Mesothelial cell of epicardium (in vitro differentiated cells): ENCODE measurements around the gene PRAF2. TPM values are rescaled to one million over a fixed set of nuclear protein-coding genes. Genes with fewer than 3 reads are reported as not detected.

ENCODE experiments used
- DNase-seq, 2 experiments: peaks; one replicate each; pipeline ENCODE4 v3.0.0; 2021; ENCODE audit warnings: low spot score in 2 of 2; ENCODE audit not compliant: unreplicated experiment in 2 of 2
- H3K27ac Mint-ChIP-seq: 2 replicates; pipeline ENCODE4 v1.8.0; 2021; ENCODE audit warnings: mixed read lengths
- H3K27me3 Mint-ChIP-seq: 2 replicates; pipeline ENCODE4 v1.8.0; 2021; ENCODE audit warnings: low read depth, mixed read lengths
- H3K36me3 Mint-ChIP-seq: 2 replicates; pipeline ENCODE4 v1.8.0; 2021; ENCODE audit warnings: mixed read lengths
- H3K4me1 Mint-ChIP-seq: 2 replicates; pipeline ENCODE4 v1.8.0; 2021; ENCODE audit warnings: mixed read lengths
- H3K4me3 Mint-ChIP-seq: 2 replicates; pipeline ENCODE4 v1.8.0; 2021; ENCODE audit warnings: mild to moderate bottlenecking, moderate library complexity, mixed read lengths
- H3K9me3 Mint-ChIP-seq: 2 replicates; pipeline ENCODE4 v1.8.0; 2021; ENCODE audit warnings: mixed read lengths
- total RNA-seq: library from RNA; stranded (reverse); gene quantifications from 3 replicates; pipeline ENCODE4 v1.2.1, GENCODE V29; 2021
- TF ChIP-seq, protein P1 (sequence below): fragments of 200-600 bp; sonication (generic); IDR thresholded peaks from one replicate; pipeline ENCODE4 v1.5.0; 2021; ENCODE audit warnings: antibody characterized with exemption; ENCODE audit not compliant: unreplicated experiment

PRAF2 gene
- total RNA-seq, 1 donor from 2014 or later = 31.7 TPM

DNA sequence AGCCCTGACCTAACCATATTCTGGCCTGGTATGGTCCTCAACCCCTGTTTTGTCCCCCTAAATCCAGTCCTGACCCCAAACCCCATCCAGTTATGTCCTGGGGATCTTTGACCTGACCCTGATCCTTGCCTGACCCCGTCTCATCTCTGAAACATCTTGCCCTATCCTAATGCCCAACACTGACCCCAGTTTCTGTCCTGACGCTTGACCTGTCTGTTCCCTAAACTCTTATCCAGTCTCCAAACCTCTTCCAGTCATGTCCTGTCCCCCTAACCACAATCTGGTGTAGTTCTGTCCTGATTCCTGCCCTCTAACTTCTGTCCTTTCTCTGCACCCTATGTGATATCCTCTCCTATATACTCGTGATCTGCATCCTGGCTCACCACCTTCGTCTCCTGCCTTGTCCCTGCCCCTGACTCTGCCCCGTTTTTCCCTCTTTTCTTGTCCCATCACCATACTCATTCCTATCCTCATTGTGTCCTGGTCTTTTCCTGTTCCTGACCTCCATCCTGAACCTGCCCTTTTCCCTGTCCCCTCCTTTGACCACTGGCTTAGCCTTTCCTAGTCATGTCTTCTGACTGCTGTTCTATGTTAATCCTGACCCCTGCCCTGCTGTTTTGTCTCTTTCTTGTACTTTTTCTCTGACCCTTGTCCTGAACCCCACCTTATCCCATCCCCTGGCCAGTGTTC lies 19.6 kb downstream of the PRAF2 start:
- no peaks in the 10 kb centered on the region for H3K27me3 Mint-ChIP-seq
- DNase-seq = no peak
- H3K9me3 Mint-ChIP-seq = peaks cover 18% of the 10 kb centered on the region
- H3K36me3 Mint-ChIP-seq = no peaks in the 10 kb centered on the region
- TF ChIP-seq, protein P1, sequence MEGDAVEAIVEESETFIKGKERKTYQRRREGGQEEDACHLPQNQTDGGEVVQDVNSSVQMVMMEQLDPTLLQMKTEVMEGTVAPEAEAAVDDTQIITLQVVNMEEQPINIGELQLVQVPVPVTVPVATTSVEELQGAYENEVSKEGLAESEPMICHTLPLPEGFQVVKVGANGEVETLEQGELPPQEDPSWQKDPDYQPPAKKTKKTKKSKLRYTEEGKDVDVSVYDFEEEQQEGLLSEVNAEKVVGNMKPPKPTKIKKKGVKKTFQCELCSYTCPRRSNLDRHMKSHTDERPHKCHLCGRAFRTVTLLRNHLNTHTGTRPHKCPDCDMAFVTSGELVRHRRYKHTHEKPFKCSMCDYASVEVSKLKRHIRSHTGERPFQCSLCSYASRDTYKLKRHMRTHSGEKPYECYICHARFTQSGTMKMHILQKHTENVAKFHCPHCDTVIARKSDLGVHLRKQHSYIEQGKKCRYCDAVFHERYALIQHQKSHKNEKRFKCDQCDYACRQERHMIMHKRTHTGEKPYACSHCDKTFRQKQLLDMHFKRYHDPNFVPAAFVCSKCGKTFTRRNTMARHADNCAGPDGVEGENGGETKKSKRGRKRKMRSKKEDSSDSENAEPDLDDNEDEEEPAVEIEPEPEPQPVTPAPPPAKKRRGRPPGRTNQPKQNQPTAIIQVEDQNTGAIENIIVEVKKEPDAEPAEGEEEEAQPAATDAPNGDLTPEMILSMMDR = no peak
- H3K27ac Mint-ChIP-seq = peak overlapping the region; percentile 80
- peaks cover 25% of the 10 kb centered on the region for H3K4me1 Mint-ChIP-seq
- H3K4me3 Mint-ChIP-seq = peak overlapping the region; percentile 70

- TF ChIP-seq, protein P1 = no peak
- H3K9me3 Mint-ChIP-seq = peaks cover 18% of the 10 kb centered on the region
- peak overlapping the region; percentile 80 for H3K27ac Mint-ChIP-seq
- peak overlapping the region; percentile 70 for H3K4me3 Mint-ChIP-seq
- H3K27me3 Mint-ChIP-seq = no peaks in the 10 kb centered on the region
- DNase-seq = peak; percentile 60 to 75
- H3K36me3 Mint-ChIP-seq = no peaks in the 10 kb centered on the region
- H3K4me1 Mint-ChIP-seq = peaks cover 25% of the 10 kb centered on the region
These were observed 20.4 kb downstream of the PRAF2 start for GRCh38 chrX:49053223-49054072.

DNA sequence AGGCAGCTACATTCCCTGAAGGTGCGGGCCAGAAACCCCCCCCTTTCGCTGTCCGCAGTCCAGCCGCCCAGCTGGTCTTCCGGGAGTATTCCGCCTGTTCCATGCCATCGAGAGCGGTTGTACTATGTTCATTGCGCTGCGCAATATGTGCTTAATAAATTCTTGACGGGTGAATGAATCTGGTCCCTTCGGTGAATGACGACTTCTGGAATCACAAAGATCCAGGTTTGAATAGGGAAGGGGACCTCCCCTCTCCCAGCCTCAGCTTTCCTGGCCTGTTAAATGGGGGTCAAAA lies 29.9 kb downstream of the PRAF2 start:
- H3K27me3 Mint-ChIP-seq = no peaks in the 10 kb centered on the region
- TF ChIP-seq, protein P1 = no peak
- peaks cover 2% of the 10 kb centered on the region for H3K36me3 Mint-ChIP-seq
- DNase-seq = no peak
- H3K27ac Mint-ChIP-seq = peak overlapping the region; percentile 91
- peaks cover 8% of the 10 kb centered on the region for H3K9me3 Mint-ChIP-seq
- H3K4me1 Mint-ChIP-seq = peaks cover 31% of the 10 kb centered on the region
- H3K4me3 Mint-ChIP-seq = peak overlapping the region; percentile 90

DNA sequence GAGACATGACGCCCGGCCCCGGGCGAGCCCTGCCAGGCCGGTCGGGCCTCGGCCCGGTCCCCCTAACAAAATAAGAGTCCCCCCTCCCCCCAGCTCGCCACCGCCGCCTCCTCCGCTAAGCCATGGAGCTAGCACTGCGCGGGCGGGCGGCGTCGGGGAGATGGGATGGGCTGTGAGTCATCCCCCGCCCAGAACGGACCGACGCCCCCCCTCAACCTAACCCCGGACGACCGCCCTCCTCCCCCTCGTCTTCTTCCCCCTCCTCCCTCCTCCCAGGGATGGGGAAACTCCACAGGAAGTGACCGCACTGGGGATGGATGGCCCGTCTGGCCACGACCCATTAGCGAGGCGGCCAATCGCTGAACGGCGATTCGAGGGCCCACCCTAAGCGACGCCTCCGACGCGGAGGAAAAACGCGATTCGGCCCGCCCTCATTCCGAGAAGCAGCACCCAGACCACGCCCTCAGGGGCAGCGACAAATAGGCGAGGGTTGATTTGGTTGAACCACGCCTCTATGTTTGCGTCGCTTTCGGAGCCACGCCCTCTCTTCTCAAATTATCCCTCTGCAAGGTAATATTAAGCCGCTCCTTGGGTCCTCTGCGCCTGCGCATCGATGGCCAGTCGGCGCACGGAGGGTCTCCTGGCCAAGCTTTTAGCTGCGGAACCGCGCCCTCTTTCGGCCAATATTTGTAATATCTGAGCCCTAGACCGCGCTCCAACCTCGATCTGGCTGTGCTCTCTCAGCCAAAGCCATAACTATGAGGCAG lies 30.4 kb downstream of the PRAF2 start, which contains the start of gene TFE3:
TFE3 (minus strand) TSS at position 138 of the 767 bp plus-strand sequence; CDS start at position 7, 131 bp downstream.
- Mint-ChIP-seq H3K27me3 (no peaks in the 10 kb centered on the region), H3K27ac (peak within 1 kb of the TSS; percentile 100), H3K36me3 (peaks cover 7% of the 10 kb centered on the region), H3K9me3 (peaks cover 8% of the 10 kb centered on the region), H3K4me3 (peak within 1 kb of the TSS; percentile 90), H3K4me1 (peaks cover 36% of the 10 kb centered on the region)
- TF ChIP-seq, protein P1 = peak; percentile 63
- peak; percentile 91 to 95 for DNase-seq

- peaks cover 8% of the 10 kb centered on the region for H3K9me3 Mint-ChIP-seq
- TF ChIP-seq, protein P1 = no peak
- H3K36me3 Mint-ChIP-seq = peaks cover 11% of the 10 kb centered on the region
- H3K4me1 Mint-ChIP-seq = peaks cover 40% of the 10 kb centered on the region
- no peak for DNase-seq
- peak overlapping the region; percentile 90 for H3K4me3 Mint-ChIP-seq
- no peaks in the 10 kb centered on the region for H3K27me3 Mint-ChIP-seq
- H3K27ac Mint-ChIP-seq = peak overlapping the region; percentile 100
These were observed 31.1 kb downstream of the PRAF2 start for GRCh38 chrX:49042581-49043219.
